ENCODE measurements around the gene EIF2A. TPM values are rescaled to one million over a fixed set of nuclear protein-coding genes. Genes with fewer than 3 reads are reported as not detected.

EIF2A gene
- polyA plus RNA-seq, 2 of the 4 experiments (the other 2 are of a cell fraction) = 105 to 141 TPM

DNA sequence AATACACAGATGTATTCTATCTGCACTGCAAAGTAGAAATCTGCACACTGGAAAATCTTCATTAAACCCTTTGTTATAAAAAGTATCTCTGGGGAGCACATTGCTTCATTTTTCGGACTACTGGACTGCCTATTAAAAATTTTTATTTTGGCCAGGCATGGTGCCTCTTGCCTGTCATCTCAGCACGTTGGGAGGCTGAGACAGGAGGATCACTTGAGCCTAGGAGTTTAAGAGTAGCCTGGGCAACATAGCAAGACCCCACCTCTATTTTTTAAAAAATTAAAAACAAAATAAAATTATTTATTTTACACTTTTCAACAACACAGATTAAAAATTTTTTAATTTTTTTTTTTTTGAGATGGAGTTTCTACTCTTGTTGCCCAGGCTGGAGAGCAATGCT is 6.3 kb upstream of the EIF2A start:
- POLR2A ChIA-PET = interaction anchor here (0.9 kb wide), 1 partner anchor 223 kb away, joined by 3 read pairs; the partner anchor contains the start of gene SIAH2
- ATAC-seq = no peak
- H3K9me3 ChIP-seq = no peaks in the 10 kb centered on the region
- no peak overlapping the region for H3K4me3 ChIP-seq
- H3K27ac ChIP-seq = no peak overlapping the region
- DNase-seq (ENCODE audit: low read depth in 1 of 2, low spot score in 1 of 2) = no peak
- H3K4me2 ChIP-seq = no peak overlapping the region
- 90% methylated on average over 2 of the region's 2 CpGs for WGBS (ENCODE audit: missing lambda C conversion rate)
- H3K4me1 ChIP-seq = peaks cover 12% of the 10 kb centered on the region
- CTCF ChIA-PET = no interaction called here
- FAIRE-seq = no peak
- TF ChIP-seq RARB (CRISPR knock-in tag; IDR thresholded peaks at IDR 0.05) = no peak
- no peak for TF ChIP-seq ATOH8 (CRISPR knock-in tag; IDR thresholded peaks at IDR 0.05; ENCODE audit: low read depth)
- TF ChIP-seq HES2 (IDR thresholded peaks at IDR 0.05) = no peak
- no peak for TF ChIP-seq KDM5A (IDR thresholded peaks at IDR 0.05)
- no peak for TF ChIP-seq ZFP36 (IDR thresholded peaks at IDR 0.05; ENCODE audit: borderline replicate concordance, partially characterized antibody)
- no peak for TF ChIP-seq FOXS1 (CRISPR knock-in tag; IDR thresholded peaks at IDR 0.05)
- TF ChIP-seq, protein P1, sequence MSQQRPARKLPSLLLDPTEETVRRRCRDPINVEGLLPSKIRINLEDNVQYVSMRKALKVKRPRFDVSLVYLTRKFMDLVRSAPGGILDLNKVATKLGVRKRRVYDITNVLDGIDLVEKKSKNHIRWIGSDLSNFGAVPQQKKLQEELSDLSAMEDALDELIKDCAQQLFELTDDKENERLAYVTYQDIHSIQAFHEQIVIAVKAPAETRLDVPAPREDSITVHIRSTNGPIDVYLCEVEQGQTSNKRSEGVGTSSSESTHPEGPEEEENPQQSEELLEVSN (IDR thresholded peaks at IDR 0.05; ENCODE audit: borderline replicate concordance, low read depth) = no peak
- TF ChIP-seq BCL3 (IDR thresholded peaks at IDR 0.05) = no peak
- no peak for TF ChIP-seq EHF (CRISPR knock-in tag; IDR thresholded peaks at IDR 0.05)
- no peak for TF ChIP-seq TP53 (CRISPR knock-in tag; IDR thresholded peaks at IDR 0.05)
- TF ChIP-seq HOXA7 (CRISPR knock-in tag; IDR thresholded peaks at IDR 0.05) = no peak
- no peak for TF ChIP-seq ZSCAN20 (CRISPR knock-in tag; IDR thresholded peaks at IDR 0.05)
- no peak for TF ChIP-seq RAD21 (conservative IDR thresholded peaks at IDR 0.05 in 1 of 2, IDR thresholded peaks at IDR 0.05 in 1 of 2)
- TF ChIP-seq FOSB (CRISPR knock-in tag; IDR thresholded peaks at IDR 0.05) = no peak
- TF ChIP-seq ESRRA (IDR thresholded peaks at IDR 0.05; ENCODE audit: borderline replicate concordance, low read length) = no peak
- TF ChIP-seq MAFK (IDR thresholded peaks at IDR 0.05; ENCODE audit: partially characterized antibody) = no peak
- no peak for TF ChIP-seq ZNF302 (CRISPR knock-in tag; IDR thresholded peaks at IDR 0.05)

DNA sequence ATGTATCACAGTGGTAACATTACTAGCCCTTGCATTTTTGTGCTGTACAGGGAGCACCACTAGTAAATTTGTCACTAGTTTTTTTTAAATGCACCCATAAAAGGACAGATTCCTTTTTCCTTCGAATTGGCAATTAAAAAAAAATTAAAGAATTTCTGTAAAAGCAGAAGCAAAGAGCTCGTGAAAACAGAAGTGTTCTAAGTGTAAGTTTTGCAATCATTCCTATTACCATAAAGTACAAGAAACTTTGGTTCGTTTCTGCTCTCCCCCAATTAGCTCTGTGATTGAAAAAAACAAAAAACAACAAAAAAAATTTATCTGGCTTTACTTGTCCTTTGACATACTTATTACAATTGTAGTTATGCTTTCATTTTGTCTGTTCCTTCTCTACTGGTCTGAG is 5.6 kb upstream of the EIF2A start:
- Histone ChIP-seq H3K9me3 (no peaks in the 10 kb centered on the region), H3K4me2 (no peak overlapping the region), H3K4me3 (no peak overlapping the region), H3K27ac (no peak overlapping the region), H3K4me1 (peaks cover 12% of the 10 kb centered on the region)
- WGBS (ENCODE audit: missing lambda C conversion rate) = 89% methylated on average over 3 of the region's 3 CpGs
- ATAC-seq = no peak
- FAIRE-seq = no peak
- DNase-seq (ENCODE audit: low read depth in 1 of 2, low spot score in 1 of 2) = no peak
- no peak for TF ChIP-seq CBX2 (IDR thresholded peaks at IDR 0.05; ENCODE audit: borderline replicate concordance, low read depth)
- TF ChIP-seq BCL3 (IDR thresholded peaks at IDR 0.05) = no peak
- no peak for TF ChIP-seq HES2 (IDR thresholded peaks at IDR 0.05)
- TF ChIP-seq KDM1A (IDR thresholded peaks at IDR 0.05; ENCODE audit: low read depth) = no peak
- ChIA-PET CTCF (interaction anchor here (0.9 to 1.7 kb wide), 2 partner anchors 13 to 33 kb away, joined by 4 read pairs; no protein-coding TSS in a partner anchor), POLR2A (interaction anchor here (0.7 to 0.9 kb wide), 2 partner anchors 223 to 1586 kb away, joined by 3 to 4 read pairs; partner anchors contain the start of gene SIAH2)

- DNase-seq (ENCODE audit: low read depth in 1 of 2, low spot score in 1 of 2) (no peak), ATAC-seq (no peak), FAIRE-seq (no peak)
- no peaks in the 10 kb centered on the region for H3K9me3 ChIP-seq
- TF ChIP-seq HMGXB4 (CRISPR knock-in tag; IDR thresholded peaks at IDR 0.05; ENCODE audit: borderline replicate concordance) (no peak), ZNF302 (CRISPR knock-in tag; IDR thresholded peaks at IDR 0.05) (no peak), MAZ (IDR thresholded peaks at IDR 0.05; ENCODE audit: borderline replicate concordance, low read depth, low read length) (no peak), ATOH8 (CRISPR knock-in tag; IDR thresholded peaks at IDR 0.05; ENCODE audit: low read depth) (no peak), JUNB (IDR thresholded peaks at IDR 0.05) (no peak), CHD2 (IDR thresholded peaks at IDR 0.05; ENCODE audit: low read length, partially characterized antibody) (no peak)
- no peak overlapping the region for H3K27ac ChIP-seq
- H3K4me2 ChIP-seq = no peak overlapping the region
- 84% methylated on average over 3 of the region's 3 CpGs for WGBS (ENCODE audit: missing lambda C conversion rate)
- H3K4me1 ChIP-seq = peaks cover 17% of the 10 kb centered on the region
- CTCF ChIA-PET = no interaction called here
- POLR2A ChIA-PET = no interaction called here
- no peak overlapping the region for H3K4me3 ChIP-seq
Measured at GRCh38 chr3:150543128-150543527, 3.5 kb upstream of the EIF2A start.
